Measurements from ENCODE around the gene METRNL.
"Not testable (repeated sequence)": the region's sequence is repeated elsewhere in the genome, so short reads cannot be mapped to it uniquely, and the experiment has no call there.

The METRNL gene

DNA sequence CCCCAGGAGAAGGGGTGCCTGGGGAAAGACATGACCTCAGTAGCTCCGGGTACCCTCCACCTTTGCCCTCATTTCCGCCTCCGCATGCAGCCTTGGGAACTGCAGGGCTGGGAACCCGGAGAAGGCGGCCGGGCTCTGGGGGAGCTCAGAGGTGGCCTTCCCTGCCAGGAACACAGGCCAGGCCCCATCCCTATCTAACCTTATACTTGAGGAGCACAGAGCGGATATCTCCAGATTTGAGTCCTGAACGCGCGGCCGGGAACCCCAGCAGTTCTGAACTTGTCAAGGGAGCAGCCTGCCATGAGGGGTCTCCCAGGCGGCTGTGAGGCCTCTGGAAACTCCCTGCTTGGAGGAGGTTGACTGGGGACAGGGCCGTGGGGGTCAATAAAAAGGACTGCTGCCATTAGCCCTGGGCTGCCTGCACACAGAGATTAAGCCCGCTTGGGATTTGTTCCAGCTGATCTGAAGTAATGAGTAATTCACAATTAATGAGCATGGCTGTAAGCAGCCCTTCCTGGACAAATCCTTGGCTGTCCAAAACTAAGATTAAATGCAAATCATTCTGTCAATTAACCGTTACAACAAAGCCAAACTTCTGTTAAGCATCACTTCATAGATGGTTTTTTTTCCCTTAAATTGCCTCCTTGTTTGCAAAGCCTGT lies 26.3 kb upstream of the METRNL start:
- DNase-seq: no peak

DNA sequence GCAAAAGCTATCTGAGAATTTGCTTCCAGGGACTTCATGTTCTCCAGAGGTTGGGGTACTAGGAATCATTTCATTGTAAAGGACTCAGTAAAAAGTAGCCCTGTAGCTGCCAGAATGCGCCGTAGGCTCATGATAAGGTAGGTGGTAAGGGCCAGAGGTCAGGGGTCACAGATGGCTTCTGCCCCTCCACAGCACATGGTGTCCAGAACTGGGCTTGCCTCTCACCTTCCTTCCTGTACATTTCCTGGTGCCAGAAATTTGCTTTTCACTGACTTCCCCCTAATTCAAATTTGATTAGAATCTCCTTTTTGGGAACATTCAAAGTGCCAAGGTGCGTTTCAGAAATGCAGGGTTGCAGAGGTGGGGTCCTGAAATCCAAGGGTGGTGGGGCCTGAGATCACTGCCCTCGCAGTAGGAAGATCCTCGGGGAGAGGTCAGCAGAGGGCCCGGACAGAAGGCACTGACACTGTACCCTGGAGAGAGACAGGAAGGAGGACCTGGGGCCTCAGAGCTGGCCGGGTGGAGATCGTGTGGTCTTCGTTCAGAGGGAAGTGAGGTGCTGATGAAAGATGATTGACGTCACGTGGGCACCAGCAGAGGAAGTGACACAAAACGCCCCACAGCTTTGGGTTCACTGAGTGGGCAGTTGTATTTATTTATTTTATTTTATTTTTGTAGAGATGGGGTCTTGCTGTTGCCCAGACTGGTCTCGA lies 25.5 kb upstream of the METRNL start:
- DNase-seq: no peak

DNA sequence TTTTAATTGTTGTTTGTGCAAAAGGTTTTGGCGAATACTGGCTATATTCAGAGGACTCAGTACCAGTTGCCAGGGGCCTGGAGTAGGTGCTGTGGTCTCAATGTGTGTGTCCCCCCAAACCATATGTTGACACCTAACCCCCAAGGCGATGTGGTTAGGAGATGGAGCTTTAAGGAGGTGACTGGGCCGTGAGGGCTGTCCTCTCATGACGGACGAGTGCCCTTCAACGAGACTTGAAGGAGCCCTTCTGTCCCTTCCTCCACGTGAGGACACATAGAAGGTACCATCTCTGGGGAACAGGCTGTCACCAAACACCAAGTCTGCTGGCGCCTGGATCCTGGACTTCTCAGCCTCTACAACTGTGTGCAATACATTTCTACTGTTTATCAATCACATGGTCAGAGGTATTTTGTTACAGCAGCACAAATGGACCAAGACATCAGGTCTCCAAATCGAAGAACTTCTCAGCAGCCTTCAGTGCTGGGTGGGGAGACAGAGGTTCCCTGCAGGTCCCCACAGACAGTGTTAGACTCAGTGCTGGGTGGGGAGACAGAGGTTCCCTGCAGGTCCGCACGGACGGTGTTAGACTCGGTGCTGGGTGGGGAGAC lies 24.8 kb upstream of the METRNL start:
- no peak for DNase-seq

DNA sequence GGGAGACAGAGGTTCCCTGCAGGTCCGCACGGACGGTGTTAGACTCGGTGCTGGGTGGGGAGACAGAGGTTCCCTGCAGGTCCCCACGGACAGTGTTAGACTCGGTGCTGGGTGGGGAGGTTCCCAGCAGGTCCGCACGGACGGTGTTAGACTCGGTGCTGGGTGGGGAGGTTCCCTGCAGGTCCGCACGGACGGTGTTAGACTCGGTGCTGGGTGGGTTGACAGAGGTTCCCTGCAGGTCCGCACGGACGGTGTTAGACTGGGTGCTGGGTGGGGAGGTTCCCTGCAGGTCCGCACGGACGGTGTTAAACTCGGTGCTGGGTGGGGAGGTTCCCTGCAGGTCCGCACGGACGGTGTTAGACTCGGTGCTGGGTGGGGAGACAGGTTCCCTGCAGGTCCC lies 24.2 kb upstream of the METRNL start:
- not testable (repeated sequence) for DNase-seq

DNA sequence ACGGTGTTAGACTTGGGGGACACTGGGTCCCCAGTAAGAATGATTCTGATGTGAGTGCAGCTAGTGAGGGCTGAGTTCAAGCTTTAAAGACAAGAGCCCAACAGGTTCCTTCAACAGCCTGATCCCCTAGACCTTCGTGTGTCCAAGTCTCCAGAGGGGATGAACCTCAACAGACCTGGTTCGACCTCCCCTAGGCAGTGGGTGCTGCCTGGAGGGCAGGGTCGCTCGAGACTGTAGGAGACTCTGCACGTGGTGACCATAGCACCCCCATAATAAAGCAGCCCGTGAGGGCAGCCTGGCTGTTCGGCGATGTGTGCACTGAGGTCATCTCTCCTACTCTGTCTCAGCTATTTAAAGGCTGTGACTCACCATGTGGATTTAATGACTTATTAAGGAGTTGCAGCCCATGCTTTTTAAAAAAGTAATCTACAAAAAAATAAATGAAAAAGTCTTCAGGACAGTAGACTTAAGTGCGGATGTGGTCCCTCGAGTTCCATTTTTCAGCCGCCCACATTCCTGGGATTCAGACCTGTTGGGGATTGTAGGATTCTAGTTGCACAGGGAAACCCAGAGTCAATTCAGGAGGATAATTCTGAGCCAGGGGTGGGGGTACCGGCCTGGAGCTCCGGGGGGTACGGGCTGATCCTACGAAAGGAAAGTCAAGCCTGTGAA lies 23.4 kb upstream of the METRNL start:
- no peak for DNase-seq

DNA sequence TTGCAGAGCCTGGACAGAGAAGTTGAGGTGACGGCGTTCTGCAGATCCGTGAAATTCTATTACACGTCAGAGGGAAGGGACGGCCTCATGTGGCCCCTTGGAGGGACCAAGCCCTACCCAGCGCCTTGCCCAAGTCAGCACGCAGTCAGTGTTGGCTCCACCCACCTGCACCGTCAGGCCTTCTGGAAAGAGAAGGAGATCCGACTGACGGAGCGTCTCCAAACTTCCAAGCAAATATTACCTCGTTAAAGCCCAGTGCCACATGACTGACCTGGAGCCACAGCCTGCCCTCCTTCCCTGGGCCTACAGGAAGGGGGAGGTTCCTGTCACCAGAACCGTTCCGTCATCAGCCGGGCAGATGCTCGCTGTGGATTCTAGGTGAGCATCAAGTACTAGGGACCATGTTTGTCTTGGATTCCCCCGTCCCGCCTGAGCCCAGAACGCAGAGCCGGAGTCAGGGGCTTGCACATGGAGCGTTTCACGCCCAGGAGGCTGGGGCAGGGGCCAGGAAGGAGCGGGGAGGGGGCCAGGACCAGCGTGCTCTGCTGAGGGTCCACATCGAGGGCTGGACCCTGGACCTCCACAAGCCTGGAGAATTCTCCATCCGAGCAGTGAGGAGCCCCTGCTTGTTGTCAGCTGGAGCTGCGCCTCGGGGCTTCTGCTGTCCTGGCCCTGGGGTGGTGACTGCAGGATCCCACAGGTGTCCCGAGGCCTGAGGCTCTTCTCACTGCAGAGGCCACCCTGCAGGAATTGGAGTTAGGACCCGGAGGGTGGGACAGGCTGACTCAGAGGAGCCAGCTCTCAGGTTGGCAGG lies 22.6 kb upstream of the METRNL start:
- no peak for DNase-seq

DNA sequence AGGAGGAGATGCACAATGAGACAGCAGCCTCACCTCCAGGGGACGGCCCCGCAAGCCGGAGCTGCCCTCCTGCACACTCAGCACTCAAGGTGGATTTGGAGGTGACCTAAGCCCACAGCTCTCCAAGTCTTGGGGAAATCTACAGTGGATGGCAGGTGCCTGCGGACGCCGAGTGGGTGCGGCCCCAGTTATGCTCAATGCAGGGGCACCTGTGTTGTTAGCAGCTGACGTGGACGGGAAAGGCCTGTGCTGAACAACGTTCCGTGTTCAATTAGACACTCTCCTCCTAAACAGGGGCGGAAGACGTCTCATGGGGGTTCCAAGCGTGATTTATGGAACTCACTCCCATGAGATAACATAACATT lies 22.0 kb upstream of the METRNL start:
- no peak for DNase-seq

DNA sequence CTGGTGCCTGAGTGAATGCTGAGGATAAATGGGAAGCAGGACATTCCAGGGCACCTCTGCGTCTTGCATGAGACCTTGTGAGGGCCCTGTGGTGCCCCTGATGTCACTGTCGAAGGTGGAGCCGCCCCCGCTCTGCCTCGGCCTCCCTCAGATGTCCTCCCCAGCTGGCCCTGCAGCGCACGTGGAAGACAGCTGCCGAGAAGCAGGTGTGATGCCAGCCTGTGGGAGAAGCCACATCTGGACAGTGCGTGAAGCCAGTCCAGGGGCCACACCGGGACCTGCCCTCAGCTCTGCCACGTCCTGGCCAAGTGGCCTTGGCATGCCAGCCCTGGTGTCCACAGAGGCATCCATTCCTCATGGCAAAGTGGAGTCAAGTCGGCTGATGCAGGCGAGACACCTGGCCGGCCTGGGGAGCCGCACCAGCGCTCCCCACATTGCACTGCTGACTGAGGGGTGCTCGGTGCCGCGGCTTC lies 21.6 kb upstream of the METRNL start:
- DNase-seq: no peak

DNA sequence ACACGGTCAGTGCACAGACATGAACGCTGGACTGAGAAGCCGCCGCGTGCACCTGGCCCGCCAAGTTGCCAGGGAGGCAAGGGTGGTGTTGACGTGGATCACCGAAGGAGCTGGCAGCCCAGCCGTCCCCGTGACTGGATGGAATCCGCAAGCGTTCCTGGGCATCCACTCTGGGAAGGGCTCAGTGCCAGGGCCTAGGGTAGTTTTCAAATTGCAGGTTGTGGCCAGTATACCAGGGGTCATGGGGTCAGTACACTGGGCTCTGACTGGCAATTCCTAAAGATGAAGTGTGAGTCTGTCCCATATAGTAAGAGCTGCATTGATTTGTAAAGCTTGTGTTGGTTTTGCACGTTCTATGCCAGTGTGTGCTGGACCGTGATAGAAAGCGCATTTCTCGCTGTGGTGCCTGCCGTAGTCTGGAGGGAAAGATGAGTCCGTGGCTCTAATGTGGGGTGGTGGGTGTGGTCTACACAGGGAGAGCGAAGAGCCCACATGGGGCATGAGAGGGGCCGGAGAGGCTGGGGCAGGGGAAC lies 21.1 kb upstream of the METRNL start:
- no peak for DNase-seq

DNA sequence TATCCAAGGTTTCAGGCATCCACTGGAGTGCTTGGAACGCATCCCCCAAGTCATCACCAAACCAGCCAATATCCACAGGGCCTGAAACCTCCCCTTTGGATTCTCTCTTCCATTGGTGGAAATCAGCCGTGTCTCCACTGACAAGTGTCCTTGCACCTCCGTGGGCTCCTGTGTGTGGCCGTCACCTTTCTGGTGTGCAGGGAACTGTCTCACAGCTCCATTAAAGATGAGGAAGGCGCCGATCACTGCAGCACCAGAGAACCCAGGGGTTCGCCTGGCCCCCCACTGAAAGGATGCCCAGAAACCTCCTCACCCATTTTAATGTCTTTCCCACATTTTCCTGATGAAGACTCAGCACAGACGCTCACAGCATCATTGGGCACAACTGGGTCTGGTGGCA lies 17.8 kb upstream of the METRNL start:
- no peak for DNase-seq

DNA sequence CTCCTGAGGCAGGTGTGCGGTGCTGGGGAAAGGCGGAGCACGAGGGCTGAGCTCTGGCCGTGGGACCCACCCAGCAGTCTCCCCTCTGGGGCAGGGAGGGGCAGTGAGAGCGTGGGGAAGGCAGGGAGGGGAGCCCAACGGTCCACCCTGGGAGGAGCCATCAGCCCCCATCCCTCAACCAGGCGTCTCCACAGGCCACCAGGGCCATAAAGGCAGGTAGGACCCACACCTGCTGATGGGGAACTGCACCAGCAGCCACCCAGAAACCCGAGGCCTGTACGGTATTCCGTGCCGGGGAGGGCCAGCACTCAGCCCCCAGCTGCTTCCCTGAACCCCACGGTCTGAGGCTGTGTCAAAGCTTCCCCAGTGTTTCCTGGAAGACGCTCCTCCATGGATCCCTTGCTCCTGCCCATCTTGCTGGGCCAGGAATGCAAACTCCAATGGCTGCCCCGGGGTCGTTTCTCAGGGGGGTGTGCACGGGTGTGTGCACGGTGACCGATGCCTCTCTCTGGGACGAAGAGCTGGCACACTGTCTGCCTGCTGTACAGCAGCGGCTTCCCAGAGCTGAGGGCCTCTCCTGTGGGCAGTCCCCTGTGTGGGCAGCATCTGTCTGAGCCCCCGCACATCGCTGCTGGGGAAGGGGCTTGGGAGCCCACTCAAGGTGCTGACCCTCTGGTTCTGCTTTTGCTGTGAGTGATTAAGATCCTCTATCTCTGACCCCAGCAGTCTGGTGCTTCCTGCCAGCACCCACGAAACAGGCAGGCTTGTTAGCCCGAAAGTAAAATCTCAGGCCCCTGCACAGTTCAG lies 17.2 kb upstream of the METRNL start:
- DNase-seq: no peak

DNA sequence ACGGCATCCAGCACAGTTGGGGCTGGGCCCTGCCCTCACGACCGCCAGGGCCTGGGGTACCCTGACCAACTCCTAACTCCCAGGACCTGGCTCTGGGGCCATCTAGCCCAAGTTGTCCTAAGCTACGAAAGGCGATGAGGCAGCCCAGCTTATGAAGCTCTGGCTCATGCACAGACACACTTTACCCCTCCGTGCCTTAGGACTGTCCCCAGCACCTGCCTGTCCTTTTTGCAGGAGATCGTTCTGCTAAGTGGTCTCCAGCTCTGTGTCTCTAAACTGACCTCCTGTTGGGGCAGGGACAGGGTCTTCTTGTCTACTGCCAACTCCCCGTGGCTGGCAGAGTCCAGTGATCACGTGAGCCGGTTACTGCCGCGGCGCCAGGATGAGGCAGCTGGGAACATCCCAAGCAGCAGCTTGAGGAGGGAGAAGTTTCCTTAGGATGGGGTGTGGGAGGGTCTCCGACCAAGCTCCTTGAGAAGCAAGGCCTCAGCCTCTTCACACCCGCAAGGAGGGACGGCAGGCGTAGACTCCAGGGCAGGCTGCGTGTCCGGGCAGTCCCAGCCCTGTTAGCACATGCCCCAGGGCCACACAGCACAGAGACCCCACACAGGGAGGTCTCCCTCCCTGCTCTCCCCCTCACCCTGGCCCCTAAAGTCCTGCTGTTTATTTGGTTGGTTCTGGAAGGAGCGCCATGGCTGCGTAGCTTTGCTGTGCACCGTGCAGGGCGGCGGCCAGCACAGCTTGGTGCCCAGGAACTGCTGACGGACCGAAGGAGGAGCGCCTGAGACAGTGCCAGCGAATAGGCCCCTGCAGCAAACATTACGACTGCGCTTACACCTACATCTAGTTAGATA lies 16.4 kb upstream of the METRNL start:
- no peak for DNase-seq

DNA sequence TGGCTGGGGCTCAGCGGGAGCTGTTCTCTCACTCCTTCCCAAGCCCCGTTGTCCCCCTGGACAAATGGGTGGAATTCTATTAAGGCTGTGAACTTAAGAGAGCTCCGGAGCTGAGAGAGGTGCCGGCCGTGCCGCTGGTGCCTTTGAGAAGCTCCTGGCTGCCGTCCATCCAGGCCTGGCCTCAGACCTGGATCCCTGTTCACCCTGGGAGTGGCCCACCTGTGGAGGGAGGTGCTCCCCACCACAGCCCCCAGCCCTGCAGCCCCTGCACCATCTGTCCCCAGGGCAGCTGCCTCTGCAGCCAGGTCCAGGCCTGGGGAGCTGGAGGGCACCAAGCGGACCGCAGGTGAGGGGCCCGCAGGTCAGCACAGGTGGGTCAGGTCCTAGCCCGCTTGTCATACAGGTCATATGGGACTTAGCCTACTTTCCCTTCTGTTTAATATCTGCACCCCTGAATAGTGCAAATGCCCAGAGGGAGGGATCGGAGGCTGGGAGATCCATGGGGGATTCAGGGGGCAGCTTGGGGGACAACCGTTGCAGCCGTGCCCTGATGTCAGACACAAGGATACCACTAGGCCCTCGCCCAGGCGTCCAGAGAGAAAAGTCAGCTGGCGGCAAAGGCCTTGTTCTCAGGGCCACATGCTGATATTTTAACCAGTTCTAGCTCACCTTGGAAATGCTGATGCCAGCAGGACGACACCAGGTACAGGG lies 15.2 kb upstream of the METRNL start:
- DNase-seq: no peak

DNA sequence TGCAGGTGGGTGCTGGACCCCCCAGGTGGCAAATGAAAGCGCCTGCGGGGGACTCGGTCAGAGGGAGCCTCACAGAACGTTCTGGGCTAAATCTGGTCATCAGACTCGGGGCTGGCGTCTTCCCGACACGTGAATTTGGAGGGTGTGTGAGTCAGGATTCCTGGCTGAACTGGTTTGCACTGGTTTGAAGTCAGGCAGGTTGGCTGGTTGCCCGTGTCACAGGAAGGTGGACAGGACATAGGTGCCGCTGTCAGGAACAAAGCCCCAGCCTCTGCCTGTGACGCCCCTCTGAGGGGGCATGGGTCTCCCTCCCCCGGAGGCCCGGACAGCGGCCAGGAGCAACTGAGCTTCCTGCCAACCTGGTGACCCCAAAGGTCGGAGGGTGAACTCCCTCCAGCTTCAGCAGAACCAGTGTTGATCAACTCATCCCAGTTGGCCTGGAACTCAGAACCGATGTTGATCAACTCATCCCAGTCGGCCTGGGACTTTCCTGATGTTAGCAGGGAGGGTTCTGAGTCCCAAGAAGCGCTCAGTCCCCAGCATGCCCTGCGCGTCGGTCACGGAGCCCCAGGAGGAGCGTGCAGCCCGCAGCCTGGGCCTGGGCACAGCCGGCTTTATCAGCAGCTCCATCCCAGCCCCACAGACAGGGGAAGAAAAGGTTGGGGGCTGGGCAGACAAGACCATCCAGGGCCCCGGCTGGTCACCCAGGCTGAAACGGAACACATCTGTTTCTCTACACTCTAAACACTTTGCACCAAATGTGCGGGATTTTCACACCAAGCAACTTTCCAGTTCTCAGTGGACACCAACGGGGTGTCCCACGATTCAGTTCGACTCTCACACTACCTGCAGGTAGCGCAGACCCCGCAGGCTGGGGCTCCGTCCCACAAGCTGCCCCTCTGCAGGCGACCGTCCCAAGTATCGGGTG lies 14.4 kb upstream of the METRNL start:
- no peak for DNase-seq

DNA sequence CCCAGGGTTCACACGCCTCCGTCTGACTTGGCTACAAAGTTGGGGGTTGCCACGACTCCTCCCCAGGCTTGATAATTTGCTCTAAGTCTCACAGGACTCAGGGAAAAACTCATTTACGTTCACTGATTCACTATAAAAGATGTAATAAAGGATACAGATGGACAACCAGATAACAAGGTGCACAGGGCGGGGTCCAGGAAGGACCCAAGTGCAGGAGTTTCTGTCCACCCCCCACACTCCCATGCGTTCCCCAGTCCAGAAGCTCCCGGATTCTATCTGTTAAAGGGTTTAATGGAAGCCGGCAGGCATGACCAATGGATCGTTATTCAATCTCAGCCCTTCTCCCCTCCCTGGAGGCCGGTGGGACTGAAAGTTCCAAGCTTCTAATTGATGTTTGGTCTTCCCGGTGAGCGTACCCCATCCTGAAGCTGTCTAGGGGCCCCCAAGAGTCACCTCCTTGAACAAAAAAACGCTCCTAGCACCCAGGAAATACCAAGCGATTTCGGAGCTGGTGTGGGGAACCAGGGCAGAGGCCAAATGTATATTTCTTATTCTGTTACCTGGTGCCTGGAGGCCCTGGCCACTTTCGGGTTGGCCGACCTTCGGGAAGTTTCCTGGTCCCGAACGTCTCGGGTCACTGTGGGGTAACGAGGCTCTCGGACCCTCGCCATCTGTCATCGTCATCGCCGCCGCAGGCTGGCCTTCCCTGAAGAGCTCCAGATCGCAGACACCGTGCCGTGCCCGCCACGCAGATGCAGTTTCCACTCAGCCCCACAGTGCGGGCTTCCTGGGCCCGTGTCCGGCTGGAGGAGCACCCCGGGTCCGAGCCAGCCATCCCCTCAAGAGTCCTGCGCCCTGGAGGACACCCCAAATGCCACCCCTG lies 13.5 kb upstream of the METRNL start:
- no peak for DNase-seq

DNA sequence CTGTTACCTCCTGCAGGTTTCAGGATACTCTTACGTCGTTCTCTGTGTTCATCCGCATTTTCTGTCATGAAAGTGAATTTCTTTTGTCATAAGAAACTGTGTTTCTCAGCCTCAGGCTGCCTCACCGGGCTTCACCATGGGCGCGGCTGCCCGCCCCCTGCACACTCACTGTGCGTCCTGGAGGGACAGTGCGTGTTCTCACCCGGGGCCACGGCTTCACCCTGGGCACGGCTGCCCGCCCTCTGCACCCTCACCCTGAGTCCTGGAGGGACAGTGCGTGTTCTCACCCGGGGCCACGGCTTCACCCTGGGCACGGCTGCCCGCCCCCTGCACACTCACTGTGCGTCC lies 12.9 kb upstream of the METRNL start:
- not testable (repeated sequence) for DNase-seq

DNA sequence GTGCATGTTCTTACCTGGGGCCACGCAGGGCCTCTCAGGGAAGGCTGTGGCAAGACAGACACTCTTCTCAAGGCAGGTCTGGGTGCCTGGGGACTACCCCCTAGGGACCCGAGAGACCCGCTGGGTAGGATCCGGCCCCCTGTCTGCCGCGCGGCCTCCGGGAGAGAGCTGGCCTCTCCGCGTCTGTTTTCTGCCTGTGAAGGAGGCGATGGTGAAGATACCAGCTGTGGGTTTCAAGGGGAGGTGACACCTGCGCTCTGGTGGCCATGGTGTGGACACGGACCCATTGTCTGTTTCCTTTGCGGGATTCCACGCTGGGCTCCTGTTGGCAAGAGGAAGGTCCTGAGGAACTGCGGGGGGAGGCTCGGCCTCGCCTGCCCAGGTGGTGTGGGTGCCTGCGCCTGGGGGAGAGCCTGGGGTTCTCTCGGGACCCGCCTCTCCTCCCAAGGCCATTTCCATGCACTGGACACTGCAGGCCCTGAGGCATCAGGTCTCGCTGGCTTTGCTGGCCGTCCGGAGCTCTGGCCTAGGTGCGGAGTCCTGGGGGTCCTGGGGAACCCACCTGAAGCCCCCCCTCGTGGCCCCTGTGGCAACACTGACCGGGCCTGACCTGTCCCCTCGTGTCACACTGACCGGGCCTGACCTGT lies 12.2 kb upstream of the METRNL start:
- no peak for DNase-seq
